Fibroblast of the aortic adventitia (primary cell): Measurements from ENCODE around the gene BRAF. TPM values are rescaled to one million over a fixed set of nuclear protein-coding genes. Genes with fewer than 3 reads are reported as not detected.
"Not testable (repeated sequence)": the region's sequence is repeated elsewhere in the genome, so short reads cannot be mapped to it uniquely, and the experiment has no call there.

Experiments
- DNase-seq: peaks from one replicate; pipeline ENCODE4 v3.0.0-alpha.2; 2010; ENCODE audit warnings: low read depth
- H3K4me3 ChIP-seq: 2 replicates; pipeline ENCODE4 v1.5.1; 2011; ENCODE audit warnings: low read depth, mild to moderate bottlenecking, control low read depth, low read length, moderate library complexity
- CTCF ChIP-seq: IDR thresholded peaks from 2 replicates; pipeline ENCODE4 v1.5.1; 2011; ENCODE audit warnings: mild to moderate bottlenecking, low read length, control low read depth, inconsistent platforms; ENCODE audit not compliant: insufficient read depth
- total RNA-seq: library from RNA; depleted of rRNA; stranded (reverse); fragments of >200 nt; gene quantifications from 2 replicates; pipeline ENCODE4 v1.2.3, GENCODE V29; 2012; ENCODE audit warnings: low replicate concordance

Gene BRAF
- 29.9 and 38.7 TPM in 2 replicates for total RNA-seq

- peak; percentile 88 for DNase-seq
- TF ChIP-seq CTCF: no peak
- H3K4me3 ChIP-seq: peak within 1 kb of the TSS; percentile 82
Measured at GRCh38 chr7:140924821-140925421, at the start of gene BRAF. TSS of gene BRAF (minus strand) at chr7:140924929. CDS start at chr7:140924703, 226 bp downstream.

GRCh38 chr7:140972876-140973829 is 48.4 kb upstream of the BRAF start:
- H3K4me3 ChIP-seq: no peak overlapping the region
- DNase-seq: no peak
- no peak for TF ChIP-seq CTCF

- TF ChIP-seq CTCF: no peak
- no peak overlapping the region for H3K4me3 ChIP-seq
- no peak for DNase-seq
Measured at GRCh38 chr7:140972344-140972743, 47.6 kb upstream of the BRAF start.

- H3K4me3 ChIP-seq: no peak overlapping the region
- DNase-seq: no peak
- no peak for TF ChIP-seq CTCF
Measured at GRCh38 chr7:140967438-140967837, 42.7 kb upstream of the BRAF start.

- no peak for DNase-seq
- no peak overlapping the region for H3K4me3 ChIP-seq
- no peak for TF ChIP-seq CTCF
Measured at GRCh38 chr7:140966561-140967233, 42.0 kb upstream of the BRAF start.

- no peak overlapping the region for H3K4me3 ChIP-seq
- no peak for TF ChIP-seq CTCF
- no peak for DNase-seq
Measured at GRCh38 chr7:140961117-140961516, 36.4 kb upstream of the BRAF start.

- H3K4me3 ChIP-seq, DNase-seq: not testable (repeated sequence)
Measured at GRCh38 chr7:140956997-140957396, 32.3 kb upstream of the BRAF start.
